Heart left ventricle (tissue), 13 donors: ENCODE measurements around the gene EHMT1.

Experiments used
- POLR2A ChIP-seq, 2 donors: fragments of 450-650 bp; IDR thresholded peaks; one replicate each; pipeline ENCODE4 v1.6.1; 2017; ENCODE audit warnings: antibody characterized with exemption in 2 of 2, mild to moderate bottlenecking in 2 of 2, moderate library complexity in 2 of 2
- TF ChIP-seq, protein P1 (sequence below), 12 donors: fragments of 200-600 bp; sonication (generic) in 4 of 12; IDR thresholded peaks; one replicate each; pipeline versions ENCODE4 v1.5.0 to v1.8.0; 2018 to 2022; ENCODE audit warnings: antibody characterized with exemption in 12 of 12, mild to moderate bottlenecking in 5 of 12
- donor health status: ischemic (EF 13 %, LVEDD 7.1; RV severe dilation, severe dysfunction).
- donor health status: DM: no; HTN: yes; CAD: no.
- donor health status: DM: no; HTN: no; CAD: no.
- donor health status: ischemic (EF 25% LVEDD 6.9; RV normal size, moderate dysfunction).
- donor health status: ischemic (EF 25% LVEDD 5.7; RV mildly dilated, moderate dysfunction).
- donor health status: ischemic (EF 35%, LVEDD 5.7; RV mildly dilated, moderate dysfunction).
- donor health status: nonischemic (EF 11% LVEDD 7.7; RV severe dilation, severe dysfunction).
- donor health status: DM: yes; HTN: yes; CAD: no.
- donor health status: PGD.
- donor health status: ischemic (EF 29% LVEDD 5.4; RV normal size, mild dysfunction).
- donor health status: nonischemic (EF 23%, LVEDD 6.1; RV moderate dilation, normal function).

DNA sequence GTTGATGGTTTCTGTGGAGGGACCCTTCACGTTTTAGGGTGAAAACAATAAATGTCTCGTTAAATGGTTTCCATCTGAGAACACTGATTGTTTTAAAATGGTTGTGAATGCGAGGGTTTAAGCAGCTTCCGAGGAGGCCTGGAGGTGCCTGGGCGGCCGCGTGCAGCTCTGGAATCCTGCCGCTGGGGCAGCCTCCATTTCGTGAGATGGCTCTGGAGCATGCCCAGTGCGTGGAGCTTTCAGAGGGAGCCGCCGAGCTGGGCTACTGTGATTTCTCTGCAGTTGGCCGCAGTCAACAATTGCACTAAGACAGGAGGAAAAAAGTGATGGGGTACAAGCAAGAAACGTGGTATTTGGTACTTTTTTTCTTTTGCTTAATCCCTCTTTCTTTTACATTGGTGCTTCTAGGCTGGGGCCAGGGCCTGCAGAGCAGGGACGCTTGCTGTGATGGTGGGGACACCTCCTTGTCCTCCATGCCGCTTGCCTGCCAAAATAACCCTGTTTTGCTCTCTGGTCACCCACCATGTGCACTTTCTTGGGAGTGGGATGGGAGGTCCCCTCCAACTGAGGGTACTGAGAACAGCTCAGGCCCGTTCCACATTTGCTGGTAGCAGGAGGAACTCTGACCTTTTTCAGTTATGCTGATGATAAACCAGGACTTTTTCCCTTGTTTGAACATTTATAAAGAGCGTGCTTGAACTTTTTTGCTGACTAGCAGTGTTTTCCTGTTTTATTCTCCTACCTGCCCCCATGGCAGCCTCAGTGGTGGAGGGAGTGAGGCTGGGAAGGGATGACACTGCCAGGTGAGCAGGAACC, 47.1 kb downstream of the EHMT1 start:
- no peak for TF ChIP-seq POLR2A (IDR thresholded peaks at IDR 0.05)
- TF ChIP-seq, protein P1, sequence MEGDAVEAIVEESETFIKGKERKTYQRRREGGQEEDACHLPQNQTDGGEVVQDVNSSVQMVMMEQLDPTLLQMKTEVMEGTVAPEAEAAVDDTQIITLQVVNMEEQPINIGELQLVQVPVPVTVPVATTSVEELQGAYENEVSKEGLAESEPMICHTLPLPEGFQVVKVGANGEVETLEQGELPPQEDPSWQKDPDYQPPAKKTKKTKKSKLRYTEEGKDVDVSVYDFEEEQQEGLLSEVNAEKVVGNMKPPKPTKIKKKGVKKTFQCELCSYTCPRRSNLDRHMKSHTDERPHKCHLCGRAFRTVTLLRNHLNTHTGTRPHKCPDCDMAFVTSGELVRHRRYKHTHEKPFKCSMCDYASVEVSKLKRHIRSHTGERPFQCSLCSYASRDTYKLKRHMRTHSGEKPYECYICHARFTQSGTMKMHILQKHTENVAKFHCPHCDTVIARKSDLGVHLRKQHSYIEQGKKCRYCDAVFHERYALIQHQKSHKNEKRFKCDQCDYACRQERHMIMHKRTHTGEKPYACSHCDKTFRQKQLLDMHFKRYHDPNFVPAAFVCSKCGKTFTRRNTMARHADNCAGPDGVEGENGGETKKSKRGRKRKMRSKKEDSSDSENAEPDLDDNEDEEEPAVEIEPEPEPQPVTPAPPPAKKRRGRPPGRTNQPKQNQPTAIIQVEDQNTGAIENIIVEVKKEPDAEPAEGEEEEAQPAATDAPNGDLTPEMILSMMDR (IDR thresholded peaks at IDR 0.05) = no peak
